ENCODE measurements around the gene SAAL1.

SAAL1 gene

GRCh38 chr11:18105086-18105801, 638 bp downstream of the SAAL1 start:
- Mint-ChIP-seq H3K27me3 (peaks cover 1% of the 10 kb centered on the region), H3K4me1 (ENCODE audit: low read depth) (peaks cover 41% of the 10 kb centered on the region), H3K4me3 (peak overlapping the region; percentile 96), H3K27ac (peak overlapping the region; percentile 90), H3K36me3 (peaks cover 9% of the 10 kb centered on the region), H3K9me3 (ENCODE audit: low read depth) (no peaks in the 10 kb centered on the region)

GRCh38 chr11:18100926-18101656, 4.8 kb downstream of the SAAL1 start:
- Mint-ChIP-seq H3K4me1 (ENCODE audit: low read depth) (peaks cover 36% of the 10 kb centered on the region), H3K4me3 (no peak overlapping the region), H3K27me3 (no peaks in the 10 kb centered on the region), H3K36me3 (peaks cover 9% of the 10 kb centered on the region), H3K27ac (peak overlapping the region; percentile 18), H3K9me3 (ENCODE audit: low read depth) (no peaks in the 10 kb centered on the region)

- H3K36me3 Mint-ChIP-seq, result peaks cover 19% of the 10 kb centered on the region
- H3K27ac Mint-ChIP-seq, result no peak overlapping the region
- no peak overlapping the region for H3K4me3 Mint-ChIP-seq
- peaks cover 2% of the 10 kb centered on the region for H3K4me1 Mint-ChIP-seq (ENCODE audit: low read depth)
- H3K9me3 Mint-ChIP-seq (ENCODE audit: low read depth), result no peaks in the 10 kb centered on the region
- no peaks in the 10 kb centered on the region for H3K27me3 Mint-ChIP-seq
Observed at GRCh38 chr11:18093959-18094358, 11.9 kb downstream of the SAAL1 start.

GRCh38 chr11:18091731-18092130, 14.2 kb downstream of the SAAL1 start:
- Mint-ChIP-seq H3K9me3 (ENCODE audit: low read depth) (no peaks in the 10 kb centered on the region), H3K27ac (no peak overlapping the region), H3K4me1 (ENCODE audit: low read depth) (no peaks in the 10 kb centered on the region), H3K4me3 (no peak overlapping the region), H3K27me3 (no peaks in the 10 kb centered on the region), H3K36me3 (peaks cover 25% of the 10 kb centered on the region)

- H3K4me3 Mint-ChIP-seq, result no peak overlapping the region
- no peaks in the 10 kb centered on the region for H3K27me3 Mint-ChIP-seq
- no peaks in the 10 kb centered on the region for H3K4me1 Mint-ChIP-seq (ENCODE audit: low read depth)
- H3K36me3 Mint-ChIP-seq, result peaks cover 24% of the 10 kb centered on the region
- H3K27ac Mint-ChIP-seq, result no peak overlapping the region
- H3K9me3 Mint-ChIP-seq (ENCODE audit: low read depth), result no peaks in the 10 kb centered on the region
Observed at GRCh38 chr11:18088966-18089365, 16.9 kb downstream of the SAAL1 start.

GRCh38 chr11:18088366-18088765, 17.5 kb downstream of the SAAL1 start:
- no peaks in the 10 kb centered on the region for H3K4me1 Mint-ChIP-seq (ENCODE audit: low read depth)
- H3K27ac Mint-ChIP-seq, result no peak overlapping the region
- no peaks in the 10 kb centered on the region for H3K9me3 Mint-ChIP-seq (ENCODE audit: low read depth)
- H3K4me3 Mint-ChIP-seq, result no peak overlapping the region
- H3K27me3 Mint-ChIP-seq, result no peaks in the 10 kb centered on the region
- peaks cover 24% of the 10 kb centered on the region for H3K36me3 Mint-ChIP-seq

GRCh38 chr11:18081551-18081950, 24.3 kb downstream of the SAAL1 start:
- Mint-ChIP-seq H3K9me3 (ENCODE audit: low read depth) (no peaks in the 10 kb centered on the region), H3K27ac (no peak overlapping the region), H3K27me3 (no peaks in the 10 kb centered on the region), H3K4me3 (no peak overlapping the region), H3K36me3 (peaks cover 13% of the 10 kb centered on the region), H3K4me1 (ENCODE audit: low read depth) (no peaks in the 10 kb centered on the region)

GRCh38 chr11:18080451-18080850, 25.4 kb downstream of the SAAL1 start:
- no peaks in the 10 kb centered on the region for H3K27me3 Mint-ChIP-seq
- peaks cover 14% of the 10 kb centered on the region for H3K36me3 Mint-ChIP-seq

GRCh38 chr11:18078909-18079308, 27.0 kb downstream of the SAAL1 start:
- H3K27ac Mint-ChIP-seq, result peak overlapping the region; percentile 16
- peaks cover 20% of the 10 kb centered on the region for H3K36me3 Mint-ChIP-seq
- no peaks in the 10 kb centered on the region for H3K27me3 Mint-ChIP-seq
- H3K4me1 Mint-ChIP-seq (ENCODE audit: low read depth), result no peaks in the 10 kb centered on the region
- no peak overlapping the region for H3K4me3 Mint-ChIP-seq
- no peaks in the 10 kb centered on the region for H3K9me3 Mint-ChIP-seq (ENCODE audit: low read depth)

More at GRCh38 chr11:18080451-18080850, 25.4 kb downstream of the SAAL1 start:
- H3K9me3 Mint-ChIP-seq (ENCODE audit: low read depth), result no peaks in the 10 kb centered on the region
- H3K4me1 Mint-ChIP-seq (ENCODE audit: low read depth), result no peaks in the 10 kb centered on the region
- H3K27ac Mint-ChIP-seq, result no peak overlapping the region
- H3K4me3 Mint-ChIP-seq, result no peak overlapping the region

- H3K4me3 Mint-ChIP-seq, result no peak overlapping the region
- no peaks in the 10 kb centered on the region for H3K4me1 Mint-ChIP-seq (ENCODE audit: low read depth)
- no peaks in the 10 kb centered on the region for H3K9me3 Mint-ChIP-seq (ENCODE audit: low read depth)
- peaks cover 15% of the 10 kb centered on the region for H3K36me3 Mint-ChIP-seq
- H3K27me3 Mint-ChIP-seq, result no peaks in the 10 kb centered on the region
- no peak overlapping the region for H3K27ac Mint-ChIP-seq
Observed at GRCh38 chr11:18075444-18075843, 30.4 kb downstream of the SAAL1 start.

GRCh38 chr11:18071098-18071705, 34.7 kb downstream of the SAAL1 start:
- H3K27me3 Mint-ChIP-seq, result no peaks in the 10 kb centered on the region
- peaks cover 15% of the 10 kb centered on the region for H3K36me3 Mint-ChIP-seq
- no peaks in the 10 kb centered on the region for H3K4me1 Mint-ChIP-seq (ENCODE audit: low read depth)
- H3K9me3 Mint-ChIP-seq (ENCODE audit: low read depth), result no peaks in the 10 kb centered on the region
- no peak overlapping the region for H3K4me3 Mint-ChIP-seq
- no peak overlapping the region for H3K27ac Mint-ChIP-seq

- Mint-ChIP-seq H3K27ac (no peak overlapping the region), H3K4me3 (no peak overlapping the region), H3K27me3 (no peaks in the 10 kb centered on the region), H3K36me3 (peaks cover 14% of the 10 kb centered on the region), H3K9me3 (ENCODE audit: low read depth) (no peaks in the 10 kb centered on the region), H3K4me1 (ENCODE audit: low read depth) (no peaks in the 10 kb centered on the region)
Observed at GRCh38 chr11:18067372-18067771, 38.5 kb downstream of the SAAL1 start.

- H3K27me3 Mint-ChIP-seq, result no peaks in the 10 kb centered on the region
Observed at GRCh38 chr11:18066626-18067025, 39.3 kb downstream of the SAAL1 start.

GRCh38 chr11:18065572-18065971, 40.3 kb downstream of the SAAL1 start:
- H3K36me3 Mint-ChIP-seq, result peaks cover 15% of the 10 kb centered on the region
- no peaks in the 10 kb centered on the region for H3K27me3 Mint-ChIP-seq
- no peak overlapping the region for H3K4me3 Mint-ChIP-seq
- H3K27ac Mint-ChIP-seq, result no peak overlapping the region
- no peaks in the 10 kb centered on the region for H3K4me1 Mint-ChIP-seq (ENCODE audit: low read depth)
- H3K9me3 Mint-ChIP-seq (ENCODE audit: low read depth), result no peaks in the 10 kb centered on the region

More at GRCh38 chr11:18066626-18067025, 39.3 kb downstream of the SAAL1 start:
- H3K9me3 Mint-ChIP-seq (ENCODE audit: low read depth), result no peaks in the 10 kb centered on the region
- H3K4me1 Mint-ChIP-seq (ENCODE audit: low read depth), result no peaks in the 10 kb centered on the region
- no peak overlapping the region for H3K4me3 Mint-ChIP-seq
- H3K36me3 Mint-ChIP-seq, result peaks cover 15% of the 10 kb centered on the region
- H3K27ac Mint-ChIP-seq, result no peak overlapping the region

GRCh38 chr11:18064450-18065054, 41.3 kb downstream of the SAAL1 start:
- Mint-ChIP-seq H3K9me3 (ENCODE audit: low read depth) (no peaks in the 10 kb centered on the region), H3K4me3 (no peak overlapping the region), H3K27me3 (no peaks in the 10 kb centered on the region), H3K36me3 (peaks cover 18% of the 10 kb centered on the region), H3K27ac (no peak overlapping the region), H3K4me1 (ENCODE audit: low read depth) (no peaks in the 10 kb centered on the region)

Measured in activated naive CD8-positive, alpha-beta T cell (primary cell).